Psoas muscle (tissue), 8 donors: ENCODE data around the gene MAPKBP1. TPM values are rescaled to one million over a fixed set of nuclear protein-coding genes. Genes with fewer than 3 reads are reported as not detected.

Source experiments
- ATAC-seq, 4 donors: fragments of 200-7000 bp; cut with Tn5 transposase; one replicate each; pipeline ENCODE4 v1.9.1; 2020; ENCODE audit warnings: moderate library complexity in 3 of 4, mild to moderate bottlenecking in 2 of 4
- DNase-seq, 2 donors: peaks; one replicate each; pipeline ENCODE4 v3.0.0-alpha.2; 2020
- H3K27ac ChIP-seq: fragments of 200-600 bp; one replicate; pipeline ENCODE4 v1.8.0; 2022
- H3K27me3 ChIP-seq, 3 donors: fragments of 200-600 bp in 1 of 3; one replicate each; pipeline versions ENCODE4 v1.6.1 to v1.8.0; 2013 to 2022; ENCODE audit warnings: low read length in 2 of 3, mild to moderate bottlenecking in 2 of 3, moderate library complexity in 1 of 3; ENCODE audit not compliant: insufficient read depth in 3 of 3
- H3K36me3 ChIP-seq, 2 donors: fragments of 200-600 bp in 1 of 2; one replicate each; pipeline versions ENCODE4 v1.6.1 to v1.8.0; 2013 to 2022; ENCODE audit warnings: low read depth in 1 of 2, mild to moderate bottlenecking in 1 of 2, moderate library complexity in 1 of 2; ENCODE audit not compliant: insufficient read depth in 1 of 2
- H3K4me1 ChIP-seq: fragments of 200-600 bp; one replicate; pipeline ENCODE4 v1.8.0; 2022
- H3K4me3 ChIP-seq: fragments of 200-600 bp; one replicate; pipeline ENCODE4 v1.8.0; 2022; ENCODE audit warnings: mild to moderate bottlenecking
- H3K9me3 ChIP-seq: fragments of 200-600 bp; one replicate; pipeline ENCODE4 v1.8.0; 2022
- CTCF ChIP-seq: fragments of 200-600 bp; IDR thresholded peaks from one replicate; pipeline ENCODE4 v1.8.0; 2022; ENCODE audit warnings: antibody characterized with exemption
- whole genome bisulfite sequencing, 3 donors: extraction: QIAGEN DNeasy Blood & Tissue Kit; methylation state at CpG; one replicate each; pipeline versions ENCODE4 v1.1.6 to v1.1.7; 2013; 5-methylcytosine and 5-hydroxymethylcytosine counted together
- intact Hi-C, 2 donors: fragments of 100-400 bp; cut with DNase I; formaldehyde crosslinking; loops; one replicate each; pipeline versions ENCODE4 v1.11.0 to v1.14.2; 2022
- polyA plus RNA-seq, 3 donors: library from polyadenylated mRNA; stranded (reverse); fragments of 200-250 nt; gene quantifications; one replicate each; pipeline ENCODE4 v1.2.3, GENCODE V29; 2013
- total RNA-seq, 4 donors: library from RNA; stranded (reverse); fragmentation: NEBNext Ultra II Directional in 2 of 4; extraction: Animal tissue kit (Norgen Biotek cat#: 25700) in 2 of 4; gene quantifications; one replicate each; pipeline versions ENCODE4 v1.2.1 to v1.2.4, GENCODE V29; 2021 to 2023
- donor health status: healthy with polysubstance abuse.
- donor health status: DM: no; HTN: no; CAD: no; lungs with moderate emphysema.
- donor health status: Bipolar disorder and iron deficiency.
- donor health status: healthy.
- donor health status: DM: yes; HTN: yes; CAD: no.
- donor health status: DM: no; HTN: no; CAD: no.
- donor health status: DM: no; HTN: no; CAD: no.
- donor health status: DM: yes; HTN: yes; CAD: no.

MAPKBP1 gene
- total and polyA plus RNA-seq, 7 donors: 2.4 to 10.3 (median 7.1) TPM

- DNase-seq (no peak), ATAC-seq (no peak)
- no peaks in the 10 kb centered on the region for H3K4me1 ChIP-seq
- H3K9me3 ChIP-seq: no peaks in the 10 kb centered on the region
- no peaks in the 10 kb centered on the region for H3K36me3 ChIP-seq
- no peak overlapping the region for H3K27ac ChIP-seq
- TF ChIP-seq CTCF: no peak
- intact Hi-C loops: no loop called here
- 91 to 94% (median 93%) methylated on average over 14 to 15 of the region's 15 CpGs for WGBS, 3 donors
- H3K27me3 ChIP-seq: no peaks in the 10 kb centered on the region
- H3K4me3 ChIP-seq: no peak overlapping the region
Observed at GRCh38 chr15:41868321-41868720, 94.0 kb downstream of the MAPKBP1 start.

- Histone ChIP-seq H3K27me3 (no peaks in the 10 kb centered on the region), H3K27ac (no peak overlapping the region), H3K36me3 (no peaks in the 10 kb centered on the region), H3K9me3 (no peaks in the 10 kb centered on the region), H3K4me1 (no peaks in the 10 kb centered on the region), H3K4me3 (no peak overlapping the region)
- WGBS, 3 donors: 73 to 83% (median 76%) methylated on average over 38 to 42 of the region's 42 CpGs
- DNase-seq (no peak), ATAC-seq (no peak)
- intact Hi-C loops: no loop called here
- TF ChIP-seq CTCF: no peak
Observed at GRCh38 chr15:41869770-41870688, 95.7 kb downstream of the MAPKBP1 start.

GRCh38 chr15:41870689-41871081 is 96.4 kb downstream of the MAPKBP1 start:
- Histone ChIP-seq H3K36me3 (no peaks in the 10 kb centered on the region), H3K9me3 (no peaks in the 10 kb centered on the region), H3K27ac (no peak overlapping the region), H3K4me1 (no peaks in the 10 kb centered on the region), H3K27me3 (no peaks in the 10 kb centered on the region), H3K4me3 (no peak overlapping the region)
- TF ChIP-seq CTCF: no peak
- DNase-seq (no peak), ATAC-seq (no peak)
- 68 to 73% (median 70%) methylated on average over 9 of the region's 9 CpGs for WGBS, 3 donors
- intact Hi-C loops: no loop called here

GRCh38 chr15:41871175-41871905 is 97.1 kb downstream of the MAPKBP1 start:
- no peaks in the 10 kb centered on the region for H3K27me3 ChIP-seq
- no peaks in the 10 kb centered on the region for H3K36me3 ChIP-seq
- H3K9me3 ChIP-seq: no peaks in the 10 kb centered on the region
- 84 to 90% (median 90%) methylated on average over 18 to 19 of the region's 19 CpGs for WGBS, 3 donors
- H3K27ac ChIP-seq: no peak overlapping the region
- H3K4me1 ChIP-seq: no peaks in the 10 kb centered on the region
- no peak overlapping the region for H3K4me3 ChIP-seq
- no peak for ATAC-seq
- intact Hi-C loops: no loop called here
- no peak for DNase-seq
- no peak for TF ChIP-seq CTCF
